ENCODE measurements around the gene TP73. TPM values are rescaled to one million over a fixed set of nuclear protein-coding genes. Genes with fewer than 3 reads are reported as not detected.

Gene TP73
- total and polyA plus RNA-seq, 5 experiments from 2014 or later = 0.04 to 0.06 TPM; not detected in 3

DNA sequence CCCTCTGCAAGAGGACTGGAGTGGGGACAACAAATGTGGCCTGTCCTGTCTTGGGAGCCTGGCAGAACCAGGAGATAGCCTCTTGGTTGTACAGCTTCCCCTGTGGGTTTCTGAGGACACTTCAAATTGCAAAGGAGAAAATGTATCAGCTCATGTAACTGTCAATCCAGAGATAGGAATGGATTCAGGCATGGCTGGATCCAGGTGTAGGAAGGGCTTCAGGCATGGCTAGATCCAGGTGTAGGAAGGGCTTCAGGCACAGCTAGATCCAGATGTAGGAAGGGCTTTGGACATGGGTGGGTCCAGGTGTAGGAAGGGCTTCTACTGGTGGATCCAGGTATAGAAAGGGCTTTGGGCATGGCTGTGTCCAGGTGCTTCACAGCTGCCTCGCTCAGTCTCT lies 30.9 kb downstream of the TP73 start:
- POLR2A ChIA-PET = no interaction called here
- peaks cover 0 to 11% (median 9%) of the 10 kb centered on the region in 4 donors for H3K4me1 Mint-ChIP-seq
- H3K27me3 Mint-ChIP-seq = peaks cover 0 to 26% (median 21%) of the 10 kb centered on the region in 5 donors
- peak overlapping the region in 1 of 10 donors; percentile 22 for H3K27ac Mint-ChIP-seq
- H3K9me3 Mint-ChIP-seq = no peaks in the 10 kb centered on the region
- no peak for ATAC-seq
- no peak overlapping the region for H3K4me3 Mint-ChIP-seq
- H3K36me3 Mint-ChIP-seq = no peaks in the 10 kb centered on the region
- DNase-seq = no peak

DNA sequence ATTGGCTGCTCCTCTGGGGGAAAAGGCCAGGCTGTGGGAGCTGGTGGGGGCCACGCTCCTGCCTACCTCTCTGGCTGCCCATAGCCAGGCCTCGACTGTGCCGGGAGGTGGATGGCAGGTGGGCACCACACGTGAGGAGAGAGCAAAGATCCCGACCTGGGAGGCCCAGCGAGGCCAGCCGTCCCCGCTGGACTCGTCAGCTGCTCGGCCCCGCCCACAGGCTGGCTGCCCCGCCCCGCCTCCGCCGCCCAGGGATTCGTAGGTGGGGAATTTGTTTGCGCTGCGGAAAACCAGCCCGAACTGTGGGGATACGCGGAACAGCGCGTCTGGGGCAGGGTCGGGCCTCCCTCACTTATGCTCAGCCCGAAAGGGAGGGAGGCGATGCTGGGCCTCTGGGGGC lies 31.7 kb downstream of the TP73 start:
- Mint-ChIP-seq H3K9me3 (no peaks in the 10 kb centered on the region), H3K27me3 (peaks cover 0 to 24% (median 22%) of the 10 kb centered on the region in 5 donors), H3K27ac (no peak overlapping the region), H3K36me3 (no peaks in the 10 kb centered on the region), H3K4me3 (no peak overlapping the region), H3K4me1 (peaks cover 0 to 11% (median 8%) of the 10 kb centered on the region in 4 donors)
- DNase-seq (no peak), ATAC-seq (no peak)
- POLR2A ChIA-PET = no interaction called here

DNA sequence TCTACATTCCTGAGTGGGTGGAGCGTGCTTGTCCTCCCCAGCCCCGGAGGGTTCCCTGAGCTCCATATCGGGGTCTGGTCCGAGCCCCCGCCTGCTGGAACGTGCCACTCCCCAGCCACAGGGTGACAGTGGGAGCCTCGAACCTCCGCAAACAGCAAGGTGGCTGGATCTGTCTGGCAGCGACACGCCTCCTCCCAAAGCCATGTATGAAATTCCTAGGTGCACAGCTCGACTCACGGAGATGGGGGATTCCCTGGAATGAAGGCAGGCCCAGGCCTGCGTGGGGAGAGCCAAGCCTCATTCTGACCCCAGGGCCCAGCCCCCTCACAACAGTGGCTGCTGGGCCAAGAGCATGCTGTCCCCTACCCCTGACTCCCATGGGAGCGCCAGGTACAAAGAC lies 32.9 kb downstream of the TP73 start:
- Mint-ChIP-seq H3K9me3 (no peaks in the 10 kb centered on the region), H3K4me1 (no peaks in the 10 kb centered on the region), H3K27me3 (peaks cover 0 to 17% (median 12%) of the 10 kb centered on the region in 5 donors), H3K36me3 (no peaks in the 10 kb centered on the region), H3K27ac (no peak overlapping the region), H3K4me3 (no peak overlapping the region)
- no peak for ATAC-seq
- POLR2A ChIA-PET = no interaction called here
- DNase-seq = no peak

DNA sequence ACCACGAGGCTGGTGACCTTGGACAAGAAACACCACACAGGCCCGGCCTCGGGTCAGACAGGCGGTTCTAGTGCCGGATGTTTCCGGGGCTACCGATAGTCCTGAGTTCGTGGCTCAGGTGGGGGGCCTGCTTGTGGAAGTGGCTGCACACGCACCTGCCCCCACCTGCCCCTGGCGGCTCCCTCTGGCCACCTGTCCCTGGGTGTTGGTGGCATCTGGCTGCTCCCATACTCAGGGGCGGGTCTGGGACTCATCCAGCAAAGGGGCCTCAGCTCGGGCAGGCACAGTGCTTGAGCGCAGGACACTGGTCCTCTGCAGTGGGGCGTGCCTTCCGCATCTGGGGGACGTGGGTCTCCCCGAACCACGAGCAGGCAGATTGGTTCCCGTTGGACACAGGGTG lies 33.6 kb downstream of the TP73 start:
- no peak for ATAC-seq
- POLR2A ChIA-PET = no interaction called here

DNA sequence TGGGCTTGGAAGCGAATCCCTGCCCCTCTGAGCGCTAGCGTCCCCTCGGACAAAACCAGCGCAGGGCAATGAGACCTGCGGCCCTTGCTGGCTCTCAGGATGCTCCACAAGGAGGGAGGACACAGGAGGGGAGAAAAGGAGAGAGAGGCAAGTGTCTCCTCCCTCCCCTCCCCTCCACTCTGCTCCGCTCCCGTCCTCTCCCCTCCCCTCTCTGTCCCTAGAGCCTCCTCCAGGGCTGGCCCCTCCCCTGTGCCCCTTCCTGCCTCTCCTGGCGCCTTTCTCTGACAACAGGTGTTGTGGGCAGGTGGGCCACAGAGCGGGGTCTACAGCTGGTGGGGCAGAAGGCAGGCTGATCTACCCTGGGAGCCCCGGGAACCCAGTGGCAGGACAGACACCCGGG lies 35.2 kb downstream of the TP73 start:
- ATAC-seq (no peak), DNase-seq (no peak)
- Mint-ChIP-seq H3K4me1 (no peaks in the 10 kb centered on the region), H3K36me3 (no peaks in the 10 kb centered on the region), H3K27me3 (peaks cover 3 to 22% (median 11%) of the 10 kb centered on the region in 5 donors), H3K27ac (no peak overlapping the region), H3K4me3 (no peak overlapping the region), H3K9me3 (no peaks in the 10 kb centered on the region)
- POLR2A ChIA-PET = no interaction called here

More for the DNA sequence above, 33.6 kb downstream of the TP73 start:
- Mint-ChIP-seq H3K27ac (no peak overlapping the region), H3K27me3 (peaks cover 0 to 17% (median 11%) of the 10 kb centered on the region in 5 donors), H3K4me3 (no peak overlapping the region), H3K36me3 (no peaks in the 10 kb centered on the region), H3K9me3 (no peaks in the 10 kb centered on the region), H3K4me1 (no peaks in the 10 kb centered on the region)
- no peak for DNase-seq

DNA sequence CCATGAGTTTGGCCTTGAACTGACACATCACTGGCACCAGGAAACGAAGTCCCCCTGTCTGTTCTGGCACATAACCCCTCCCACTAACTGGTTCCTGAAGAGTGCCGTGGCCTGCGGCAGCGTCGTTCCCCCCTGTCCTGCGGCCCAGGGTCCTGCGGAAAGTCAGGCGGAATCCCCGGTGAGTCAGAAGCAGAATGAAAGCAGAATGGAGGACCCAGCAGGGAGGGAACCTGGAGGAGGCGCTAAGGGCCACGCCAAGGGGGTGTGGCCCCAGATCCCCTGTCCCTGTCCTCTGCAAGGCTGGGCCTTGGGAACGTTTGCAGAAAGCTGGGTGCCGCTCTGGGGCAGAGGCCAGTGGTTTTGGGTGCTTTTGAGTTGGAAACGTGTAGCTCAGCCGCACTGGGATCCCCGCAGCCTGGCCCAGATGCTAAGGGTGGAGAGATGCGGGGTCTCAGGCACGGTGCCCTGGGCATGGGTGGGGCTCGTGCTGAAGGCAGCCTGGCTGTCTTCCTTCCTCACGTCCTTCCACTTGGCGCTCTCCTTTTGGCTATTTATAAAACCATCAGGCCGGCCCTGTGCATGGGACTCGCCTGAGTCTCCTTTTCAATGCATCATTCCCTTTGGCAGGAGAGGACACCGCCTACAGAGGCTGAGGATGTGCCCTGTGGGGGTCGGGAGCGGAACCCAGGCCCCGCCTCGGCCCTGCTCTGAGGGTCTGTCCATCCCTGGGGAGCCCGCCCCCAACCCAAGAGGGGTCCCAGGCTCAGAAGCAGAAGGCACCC lies 36.2 kb downstream of the TP73 start:
- Mint-ChIP-seq H3K27ac (no peak overlapping the region), H3K36me3 (no peaks in the 10 kb centered on the region), H3K9me3 (no peaks in the 10 kb centered on the region), H3K4me3 (no peak overlapping the region), H3K27me3 (peaks cover 1 to 15% (median 3%) of the 10 kb centered on the region in 5 donors), H3K4me1 (peaks cover 0 to 2% (median 0%) of the 10 kb centered on the region in 4 donors)
- no peak for DNase-seq
- no peak for ATAC-seq
- POLR2A ChIA-PET = no interaction called here

DNA sequence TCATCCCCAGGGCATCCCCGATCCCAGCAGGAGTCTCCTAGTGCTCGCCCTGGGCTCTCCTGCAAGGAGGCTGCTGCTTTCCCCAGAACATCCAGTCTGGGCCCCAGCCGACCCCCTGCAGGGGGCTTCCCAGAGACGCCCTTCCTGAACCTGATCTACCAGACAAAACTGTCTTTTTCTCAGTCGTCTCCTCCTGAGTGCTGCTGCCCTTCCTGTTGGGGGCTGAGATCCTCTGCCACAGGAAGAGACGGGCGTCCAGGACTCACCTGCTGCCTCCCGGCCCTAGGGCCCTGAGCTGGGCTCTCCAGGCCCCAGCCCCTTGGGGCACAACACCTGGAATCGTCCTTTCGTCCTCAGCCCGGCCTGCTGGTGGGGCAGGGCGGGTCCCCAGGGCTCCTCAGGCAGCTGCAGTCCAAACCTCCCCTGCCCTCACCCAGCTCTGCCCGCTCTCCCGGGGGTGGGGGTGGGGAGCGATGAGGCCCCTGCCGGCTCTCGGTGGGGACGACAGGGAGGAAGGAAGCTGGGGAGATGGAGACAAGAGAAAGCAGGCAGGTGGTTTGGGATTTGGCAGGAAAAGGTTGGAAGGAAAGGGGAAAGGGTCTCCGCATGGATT lies 36.9 kb downstream of the TP73 start:
- Mint-ChIP-seq H3K27me3 (peaks cover 0 to 14% (median 3%) of the 10 kb centered on the region in 5 donors), H3K4me3 (no peak overlapping the region), H3K36me3 (no peaks in the 10 kb centered on the region), H3K9me3 (no peaks in the 10 kb centered on the region), H3K27ac (no peak overlapping the region), H3K4me1 (peaks cover 0 to 2% (median 0%) of the 10 kb centered on the region in 4 donors)
- no peak for DNase-seq
- ATAC-seq = no peak
- POLR2A ChIA-PET = interaction anchor here (0.6 kb wide), 1 partner anchor 708 kb away, joined by 5 read pairs; no protein-coding TSS in a partner anchor

DNA sequence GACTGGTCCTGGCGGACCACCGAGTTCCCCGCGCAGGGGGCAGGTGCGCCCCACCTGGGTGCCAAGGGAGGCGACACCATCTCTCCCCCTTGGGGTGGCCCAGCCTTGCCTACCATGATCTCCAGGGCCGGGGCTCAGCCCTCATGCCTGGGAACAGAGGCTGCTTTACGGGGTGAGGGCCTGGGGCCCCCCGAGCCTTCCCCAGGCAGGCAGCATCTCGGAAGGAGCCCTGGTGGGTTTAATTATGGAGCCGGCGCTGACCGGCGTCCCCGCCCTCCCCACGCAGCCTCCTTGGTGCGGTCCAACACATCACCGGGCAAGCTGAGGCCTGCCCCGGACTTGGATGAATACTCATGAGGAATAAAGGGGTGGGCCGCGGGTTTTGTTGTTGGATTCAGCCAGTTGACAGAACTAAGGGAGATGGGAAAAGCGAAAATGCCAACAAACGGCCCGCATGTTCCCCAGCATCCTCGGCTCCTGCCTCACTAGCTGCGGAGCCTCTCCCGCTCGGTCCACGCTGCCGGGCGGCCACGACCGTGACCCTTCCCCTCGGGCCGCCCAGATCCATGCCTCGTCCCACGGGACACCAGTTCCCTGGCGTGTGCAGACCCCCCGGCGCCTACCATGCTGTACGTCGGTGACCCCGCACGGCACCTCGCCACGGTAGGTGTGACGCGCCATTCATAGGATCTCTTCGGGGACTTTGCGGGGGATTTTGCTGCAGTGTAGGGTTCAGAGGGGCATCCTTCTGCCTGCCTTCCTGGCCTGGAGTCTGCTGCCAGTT lies 38.2 kb downstream of the TP73 start:
- Mint-ChIP-seq H3K27me3 (peaks cover 0 to 11% (median 3%) of the 10 kb centered on the region in 5 donors), H3K4me1 (peaks cover 0 to 2% (median under 1%) of the 10 kb centered on the region in 4 donors), H3K36me3 (no peaks in the 10 kb centered on the region), H3K27ac (no peak overlapping the region), H3K4me3 (no peak overlapping the region), H3K9me3 (no peaks in the 10 kb centered on the region)
- POLR2A ChIA-PET = no interaction called here
- ATAC-seq (no peak), DNase-seq (no peak)

DNA sequence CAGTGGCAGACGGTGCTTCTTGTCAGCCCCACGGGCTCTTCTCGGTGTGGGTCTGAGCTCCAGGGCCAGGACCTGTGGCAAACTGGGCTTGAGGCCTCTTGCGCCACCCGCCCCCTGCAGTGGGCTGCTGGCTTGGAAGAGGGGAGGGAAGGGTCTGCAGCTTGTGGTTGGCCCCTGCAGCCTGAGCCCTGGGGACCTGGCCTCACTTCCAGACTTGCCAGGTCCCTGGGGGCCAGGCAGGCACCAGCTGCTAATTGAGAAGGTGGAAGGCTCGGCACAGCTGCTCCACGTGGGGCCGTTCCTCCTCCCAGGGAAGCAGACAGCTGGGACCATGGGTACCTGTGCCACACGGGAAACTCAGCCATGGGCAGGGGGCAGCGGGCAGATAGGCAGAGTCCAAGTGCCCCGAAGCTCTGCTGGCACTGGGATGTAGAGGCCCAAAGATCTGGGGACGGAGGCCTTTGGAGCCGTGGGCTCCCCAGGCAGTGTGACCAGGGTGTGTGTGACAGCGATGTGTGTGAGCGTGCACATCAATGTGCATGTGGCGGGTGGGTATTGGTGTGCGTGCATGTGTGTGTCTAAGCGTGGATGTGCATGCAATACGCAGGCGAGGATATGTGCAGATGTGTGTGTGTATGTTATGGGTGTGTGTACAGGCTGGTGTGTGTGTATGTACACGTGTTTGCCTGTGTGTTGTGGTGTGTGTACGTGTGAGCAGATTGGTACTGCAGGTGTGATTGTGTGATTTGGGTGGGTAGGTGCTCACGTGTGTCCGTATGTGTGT lies 39.3 kb downstream of the TP73 start:
- H3K27ac Mint-ChIP-seq = no peak overlapping the region
- H3K27me3 Mint-ChIP-seq = peaks cover 3 to 21% (median 13%) of the 10 kb centered on the region in 5 donors

DNA sequence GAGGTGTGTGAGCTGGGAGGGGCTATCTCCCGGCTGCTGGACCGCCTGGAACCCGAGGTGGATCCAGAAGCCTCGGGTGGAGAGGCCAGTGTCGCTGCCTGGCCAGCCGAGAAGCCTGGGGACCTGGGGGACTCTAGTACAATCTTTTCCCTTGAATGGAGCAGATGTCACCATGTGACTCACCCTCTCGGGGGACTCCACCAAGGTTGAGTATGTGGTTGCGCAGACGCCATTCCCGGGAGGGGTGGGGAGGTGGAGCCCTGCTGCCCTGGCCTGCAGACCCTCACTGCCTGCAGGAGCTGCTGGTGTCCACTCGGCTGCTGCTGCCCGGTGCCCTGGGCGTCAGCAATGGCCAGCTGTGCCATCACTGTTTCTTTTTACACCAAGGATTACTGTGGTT lies 40.3 kb downstream of the TP73 start:
- ATAC-seq (no peak), DNase-seq (no peak)
- peaks cover 0 to 9% (median 4%) of the 10 kb centered on the region in 4 donors for H3K4me1 Mint-ChIP-seq
- no peaks in the 10 kb centered on the region for H3K9me3 Mint-ChIP-seq
- no peaks in the 10 kb centered on the region for H3K36me3 Mint-ChIP-seq
- H3K4me3 Mint-ChIP-seq = no peak overlapping the region
- H3K27ac Mint-ChIP-seq = no peak overlapping the region
- H3K27me3 Mint-ChIP-seq = peaks cover 3 to 28% (median 19%) of the 10 kb centered on the region in 5 donors
- POLR2A ChIA-PET = no interaction called here

More for the DNA sequence above, 39.3 kb downstream of the TP73 start:
- H3K4me3 Mint-ChIP-seq = no peak overlapping the region
- peaks cover 0 to 9% (median 4%) of the 10 kb centered on the region in 4 donors for H3K4me1 Mint-ChIP-seq
- DNase-seq (no peak), ATAC-seq (no peak)
- POLR2A ChIA-PET = no interaction called here
- no peaks in the 10 kb centered on the region for H3K36me3 Mint-ChIP-seq
- no peaks in the 10 kb centered on the region for H3K9me3 Mint-ChIP-seq

DNA sequence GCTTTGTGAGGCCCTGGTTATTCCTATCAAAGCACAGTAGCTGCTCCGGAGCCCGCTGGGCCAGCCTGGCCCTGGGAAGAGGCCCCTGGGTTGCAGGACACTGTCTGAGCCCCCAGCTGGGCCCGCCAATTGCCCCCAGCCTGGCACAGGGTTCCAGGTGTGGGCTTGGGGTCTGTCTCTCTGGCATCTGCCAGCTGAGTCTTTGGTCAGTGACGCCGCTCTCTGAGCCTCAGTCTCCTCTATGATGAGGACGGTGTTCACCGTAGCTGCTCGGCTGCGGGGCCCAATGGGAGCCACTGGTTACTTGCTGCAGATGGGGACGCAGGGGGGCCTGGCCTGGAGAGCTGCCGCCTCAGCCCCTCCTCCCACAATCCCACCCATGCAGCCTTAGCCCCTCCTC lies 41.0 kb downstream of the TP73 start:
- H3K4me1 Mint-ChIP-seq = peaks cover 0 to 9% (median 4%) of the 10 kb centered on the region in 4 donors
- no peak for DNase-seq
- no peak overlapping the region for H3K27ac Mint-ChIP-seq
- no peak for ATAC-seq
- H3K27me3 Mint-ChIP-seq = peaks cover 3 to 30% (median 22%) of the 10 kb centered on the region in 5 donors
- H3K4me3 Mint-ChIP-seq = no peak overlapping the region
- H3K36me3 Mint-ChIP-seq = no peaks in the 10 kb centered on the region
- no peaks in the 10 kb centered on the region for H3K9me3 Mint-ChIP-seq
- POLR2A ChIA-PET = no interaction called here
